DMS53 (cell line): ENCODE data around the gene FFAR3.

Experiments used
- DNase-seq: peaks from one replicate; lab custom pipeline; 2025; lab: John Stamatoyannopoulos, UW

The FFAR3 gene

GRCh38 chr19:35403116-35403760 lies 45.0 kb downstream of the FFAR3 start:
- DNase-seq: no peak

- no peak for DNase-seq
These were observed 46.8 kb downstream of the FFAR3 start for GRCh38 chr19:35404879-35405622.

- no peak for DNase-seq
These were observed 49.4 kb downstream of the FFAR3 start for GRCh38 chr19:35407619-35408018.

GRCh38 chr19:35408284-35409171 lies 50.3 kb downstream of the FFAR3 start:
- DNase-seq: no peak

GRCh38 chr19:35409191-35409590 lies 50.9 kb downstream of the FFAR3 start:
- no peak for DNase-seq
